ENCODE data around the gene CPNE7. TPM values are rescaled to one million over a fixed set of nuclear protein-coding genes. Genes with fewer than 3 reads are reported as not detected.

CPNE7 gene
- total and polyA plus RNA-seq, 2 of the 13 experiments (the other 11 are each of a cell fraction or from before 2014, with no cell fraction given), result 0.59 TPM; not detected in 1

DNA sequence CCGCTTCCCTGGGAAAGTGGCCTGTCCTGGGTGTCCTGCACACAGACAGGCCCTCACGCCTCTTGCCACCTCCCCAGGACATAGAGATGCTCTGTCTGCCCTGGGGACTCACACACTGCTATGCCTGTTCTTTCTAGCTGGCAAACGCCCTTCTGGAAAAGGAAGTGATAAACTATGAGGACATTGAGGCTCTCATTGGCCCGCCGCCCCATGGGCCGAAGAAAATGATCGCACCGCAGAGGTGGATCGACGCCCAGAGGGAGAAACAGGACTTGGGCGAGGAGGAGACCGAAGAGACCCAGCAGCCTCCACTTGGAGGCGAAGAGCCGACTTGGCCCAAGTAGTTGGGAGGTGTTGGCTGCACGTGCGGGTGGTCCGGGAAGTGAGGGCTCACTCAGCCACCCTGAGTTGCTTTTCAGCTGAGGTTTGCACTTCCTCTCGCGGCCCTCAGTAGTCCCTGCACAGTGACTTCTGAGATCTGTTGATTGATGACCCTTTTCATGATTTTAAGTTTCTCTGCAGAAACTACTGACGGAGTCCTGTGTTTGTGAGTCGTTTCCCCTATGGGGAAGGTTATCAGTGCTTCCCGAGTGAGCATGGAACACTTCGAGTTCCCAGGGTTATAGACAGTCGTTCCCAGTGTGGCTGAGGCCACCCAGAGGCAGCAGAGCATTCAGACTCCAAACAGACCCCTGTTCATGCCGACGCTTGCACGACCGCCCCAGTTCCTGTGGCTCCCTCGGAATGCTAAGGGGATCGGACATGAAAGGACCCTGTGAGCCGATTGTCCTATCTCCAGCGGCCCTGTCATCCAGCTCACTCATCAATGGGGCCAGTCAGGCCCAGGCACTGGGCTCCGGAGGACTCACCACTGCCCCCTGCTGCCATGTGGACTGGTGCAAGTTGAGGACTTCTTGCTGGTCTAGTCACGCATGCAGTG, 18.5 kb upstream of the CPNE7 start (continued):
- TF ChIP-seq, protein P1, sequence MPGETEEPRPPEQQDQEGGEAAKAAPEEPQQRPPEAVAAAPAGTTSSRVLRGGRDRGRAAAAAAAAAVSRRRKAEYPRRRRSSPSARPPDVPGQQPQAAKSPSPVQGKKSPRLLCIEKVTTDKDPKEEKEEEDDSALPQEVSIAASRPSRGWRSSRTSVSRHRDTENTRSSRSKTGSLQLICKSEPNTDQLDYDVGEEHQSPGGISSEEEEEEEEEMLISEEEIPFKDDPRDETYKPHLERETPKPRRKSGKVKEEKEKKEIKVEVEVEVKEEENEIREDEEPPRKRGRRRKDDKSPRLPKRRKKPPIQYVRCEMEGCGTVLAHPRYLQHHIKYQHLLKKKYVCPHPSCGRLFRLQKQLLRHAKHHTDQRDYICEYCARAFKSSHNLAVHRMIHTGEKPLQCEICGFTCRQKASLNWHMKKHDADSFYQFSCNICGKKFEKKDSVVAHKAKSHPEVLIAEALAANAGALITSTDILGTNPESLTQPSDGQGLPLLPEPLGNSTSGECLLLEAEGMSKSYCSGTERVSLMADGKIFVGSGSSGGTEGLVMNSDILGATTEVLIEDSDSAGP (CRISPR knock-in tag; IDR thresholded peaks at IDR 0.05; ENCODE audit: borderline replicate concordance), result peak; percentile 79
- TF ChIP-seq, protein P2, sequence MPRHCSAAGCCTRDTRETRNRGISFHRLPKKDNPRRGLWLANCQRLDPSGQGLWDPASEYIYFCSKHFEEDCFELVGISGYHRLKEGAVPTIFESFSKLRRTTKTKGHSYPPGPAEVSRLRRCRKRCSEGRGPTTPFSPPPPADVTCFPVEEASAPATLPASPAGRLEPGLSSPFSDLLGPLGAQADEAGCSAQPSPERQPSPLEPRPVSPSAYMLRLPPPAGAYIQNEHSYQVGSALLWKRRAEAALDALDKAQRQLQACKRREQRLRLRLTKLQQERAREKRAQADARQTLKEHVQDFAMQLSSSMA (CRISPR knock-in tag; IDR thresholded peaks at IDR 0.05), result peak; percentile 20; the same call in 1 of the 2 replicates
- TF ChIP-seq ZC3H13 (CRISPR knock-in tag; IDR thresholded peaks at IDR 0.05) (peak; percentile 41; the same call in 1 of the 2 replicates), HDAC2 (CRISPR knock-in tag; IDR thresholded peaks at IDR 0.05) (peak; percentile 43; the same call in 1 of the 2 replicates), PHF21A (CRISPR knock-in tag; IDR thresholded peaks at IDR 0.05) (0 out of 2 replicates have a peak, but pooled peaks have one; percentile 32), FOXK1 (CRISPR knock-in tag; IDR thresholded peaks at IDR 0.05; ENCODE audit: borderline replicate concordance, low read depth) (peak; percentile 22; the same call in 1 of the 2 replicates), XRCC5 (optimal IDR thresholded peaks at IDR 0.05; ENCODE audit: low read length) (peak; percentile 97), CCDC6 (CRISPR knock-in tag; IDR thresholded peaks at IDR 0.05) (no peak), ZNF766 (CRISPR knock-in tag; IDR thresholded peaks at IDR 0.05; ENCODE audit: borderline replicate concordance) (peak; percentile 80; the same call in 1 of the 2 replicates)
- TF ChIP-seq, protein P3, sequence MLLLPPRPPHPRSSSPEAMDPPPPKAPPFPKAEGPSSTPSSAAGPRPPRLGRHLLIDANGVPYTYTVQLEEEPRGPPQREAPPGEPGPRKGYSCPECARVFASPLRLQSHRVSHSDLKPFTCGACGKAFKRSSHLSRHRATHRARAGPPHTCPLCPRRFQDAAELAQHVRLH (CRISPR knock-in tag; IDR thresholded peaks at IDR 0.05; ENCODE audit: borderline replicate concordance, low read depth), result peak; percentile 84; the same call in 1 of the 2 replicates
- TF ChIP-seq, protein P4, sequence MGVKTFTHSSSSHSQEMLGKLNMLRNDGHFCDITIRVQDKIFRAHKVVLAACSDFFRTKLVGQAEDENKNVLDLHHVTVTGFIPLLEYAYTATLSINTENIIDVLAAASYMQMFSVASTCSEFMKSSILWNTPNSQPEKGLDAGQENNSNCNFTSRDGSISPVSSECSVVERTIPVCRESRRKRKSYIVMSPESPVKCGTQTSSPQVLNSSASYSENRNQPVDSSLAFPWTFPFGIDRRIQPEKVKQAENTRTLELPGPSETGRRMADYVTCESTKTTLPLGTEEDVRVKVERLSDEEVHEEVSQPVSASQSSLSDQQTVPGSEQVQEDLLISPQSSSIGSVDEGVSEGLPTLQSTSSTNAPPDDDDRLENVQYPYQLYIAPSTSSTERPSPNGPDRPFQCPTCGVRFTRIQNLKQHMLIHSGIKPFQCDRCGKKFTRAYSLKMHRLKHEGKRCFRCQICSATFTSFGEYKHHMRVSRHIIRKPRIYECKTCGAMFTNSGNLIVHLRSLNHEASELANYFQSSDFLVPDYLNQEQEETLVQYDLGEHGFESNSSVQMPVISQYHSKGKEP (CRISPR knock-in tag; IDR thresholded peaks at IDR 0.05), result no peak
- TF ChIP-seq, protein P5, sequence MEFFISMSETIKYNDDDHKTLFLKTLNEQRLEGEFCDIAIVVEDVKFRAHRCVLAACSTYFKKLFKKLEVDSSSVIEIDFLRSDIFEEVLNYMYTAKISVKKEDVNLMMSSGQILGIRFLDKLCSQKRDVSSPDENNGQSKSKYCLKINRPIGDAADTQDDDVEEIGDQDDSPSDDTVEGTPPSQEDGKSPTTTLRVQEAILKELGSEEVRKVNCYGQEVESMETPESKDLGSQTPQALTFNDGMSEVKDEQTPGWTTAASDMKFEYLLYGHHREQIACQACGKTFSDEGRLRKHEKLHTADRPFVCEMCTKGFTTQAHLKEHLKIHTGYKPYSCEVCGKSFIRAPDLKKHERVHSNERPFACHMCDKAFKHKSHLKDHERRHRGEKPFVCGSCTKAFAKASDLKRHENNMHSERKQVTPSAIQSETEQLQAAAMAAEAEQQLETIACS (CRISPR knock-in tag; IDR thresholded peaks at IDR 0.05), result no peak
- TF ChIP-seq, protein P6, sequence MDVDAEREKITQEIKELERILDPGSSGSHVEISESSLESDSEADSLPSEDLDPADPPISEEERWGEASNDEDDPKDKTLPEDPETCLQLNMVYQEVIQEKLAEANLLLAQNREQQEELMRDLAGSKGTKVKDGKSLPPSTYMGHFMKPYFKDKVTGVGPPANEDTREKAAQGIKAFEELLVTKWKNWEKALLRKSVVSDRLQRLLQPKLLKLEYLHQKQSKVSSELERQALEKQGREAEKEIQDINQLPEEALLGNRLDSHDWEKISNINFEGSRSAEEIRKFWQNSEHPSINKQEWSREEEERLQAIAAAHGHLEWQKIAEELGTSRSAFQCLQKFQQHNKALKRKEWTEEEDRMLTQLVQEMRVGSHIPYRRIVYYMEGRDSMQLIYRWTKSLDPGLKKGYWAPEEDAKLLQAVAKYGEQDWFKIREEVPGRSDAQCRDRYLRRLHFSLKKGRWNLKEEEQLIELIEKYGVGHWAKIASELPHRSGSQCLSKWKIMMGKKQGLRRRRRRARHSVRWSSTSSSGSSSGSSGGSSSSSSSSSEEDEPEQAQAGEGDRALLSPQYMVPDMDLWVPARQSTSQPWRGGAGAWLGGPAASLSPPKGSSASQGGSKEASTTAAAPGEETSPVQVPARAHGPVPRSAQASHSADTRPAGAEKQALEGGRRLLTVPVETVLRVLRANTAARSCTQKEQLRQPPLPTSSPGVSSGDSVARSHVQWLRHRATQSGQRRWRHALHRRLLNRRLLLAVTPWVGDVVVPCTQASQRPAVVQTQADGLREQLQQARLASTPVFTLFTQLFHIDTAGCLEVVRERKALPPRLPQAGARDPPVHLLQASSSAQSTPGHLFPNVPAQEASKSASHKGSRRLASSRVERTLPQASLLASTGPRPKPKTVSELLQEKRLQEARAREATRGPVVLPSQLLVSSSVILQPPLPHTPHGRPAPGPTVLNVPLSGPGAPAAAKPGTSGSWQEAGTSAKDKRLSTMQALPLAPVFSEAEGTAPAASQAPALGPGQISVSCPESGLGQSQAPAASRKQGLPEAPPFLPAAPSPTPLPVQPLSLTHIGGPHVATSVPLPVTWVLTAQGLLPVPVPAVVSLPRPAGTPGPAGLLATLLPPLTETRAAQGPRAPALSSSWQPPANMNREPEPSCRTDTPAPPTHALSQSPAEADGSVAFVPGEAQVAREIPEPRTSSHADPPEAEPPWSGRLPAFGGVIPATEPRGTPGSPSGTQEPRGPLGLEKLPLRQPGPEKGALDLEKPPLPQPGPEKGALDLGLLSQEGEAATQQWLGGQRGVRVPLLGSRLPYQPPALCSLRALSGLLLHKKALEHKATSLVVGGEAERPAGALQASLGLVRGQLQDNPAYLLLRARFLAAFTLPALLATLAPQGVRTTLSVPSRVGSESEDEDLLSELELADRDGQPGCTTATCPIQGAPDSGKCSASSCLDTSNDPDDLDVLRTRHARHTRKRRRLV (CRISPR knock-in tag; IDR thresholded peaks at IDR 0.05), result no peak

All from HepG2 (cell line).